HUES64 (cell line): ENCODE results near the gene BLTP3B.

ENCODE experiments used
- H3K27ac ChIP-seq: 2 replicates; pipeline ENCODE4 v1.7.0; 2013; ENCODE audit warnings: low read depth, low read length, inconsistent platforms
- H3K27me3 ChIP-seq: 2 replicates; pipeline ENCODE4 v1.6.1; 2013; ENCODE audit warnings: mild to moderate bottlenecking, low read length; ENCODE audit not compliant: insufficient read depth
- H3K36me3 ChIP-seq: 2 replicates; pipeline ENCODE4 v1.6.1; 2013; ENCODE audit warnings: mild to moderate bottlenecking, low read length; ENCODE audit not compliant: insufficient read depth
- H3K4me1 ChIP-seq: 2 replicates; pipeline ENCODE4 v1.6.1; 2013; ENCODE audit warnings: mild to moderate bottlenecking, low read length, moderate library complexity; ENCODE audit not compliant: insufficient read depth
- H3K4me3 ChIP-seq: 2 replicates; pipeline ENCODE4 v1.5.1; 2013; ENCODE audit warnings: mild to moderate bottlenecking, low read length, moderate library complexity
- H3K9ac ChIP-seq: 2 replicates; pipeline ENCODE4 v1.6.1; 2013; ENCODE audit warnings: mild to moderate bottlenecking, low read depth, low read length
- H3K9me3 ChIP-seq: 2 replicates; pipeline ENCODE4 v1.6.1; 2013; ENCODE audit warnings: low read depth, low read length; ENCODE audit not compliant: insufficient read depth
- WGBS: fragments of 150-250, 120-280 bp; methylation state at CpG from one replicate; pipeline ENCODE4 v1.1.7; 2013; ENCODE audit warnings: missing lambda C conversion rate; 5-methylcytosine and 5-hydroxymethylcytosine counted together

The BLTP3B gene

GRCh38 chr12:100114574-100114973 is 28.1 kb downstream of the BLTP3B start:
- Histone ChIP-seq H3K27ac (no peak overlapping the region), H3K36me3 (no peaks in the 10 kb centered on the region), H3K27me3 (no peaks in the 10 kb centered on the region), H3K4me1 (no peaks in the 10 kb centered on the region), H3K4me3 (no peak overlapping the region), H3K9me3 (peaks cover 2% of the 10 kb centered on the region; the same call in 1 of the 2 replicates), H3K9ac (no peak overlapping the region)

- H3K4me1 ChIP-seq = no peaks in the 10 kb centered on the region
- no peaks in the 10 kb centered on the region for H3K27me3 ChIP-seq
- WGBS = 97% methylated on average over 4 of the region's 4 CpGs
- H3K27ac ChIP-seq = no peak overlapping the region
- no peaks in the 10 kb centered on the region for H3K9me3 ChIP-seq
- H3K36me3 ChIP-seq = 0 out of 2 replicates have a peak, but pooled peaks cover 8% of the 10 kb centered on the region
- H3K4me3 ChIP-seq = no peak overlapping the region
- H3K9ac ChIP-seq = no peak overlapping the region
Measured at GRCh38 chr12:100110276-100110675, 32.4 kb downstream of the BLTP3B start.

GRCh38 chr12:100106861-100107260 is 35.8 kb downstream of the BLTP3B start:
- Histone ChIP-seq H3K4me1 (no peaks in the 10 kb centered on the region), H3K4me3 (no peak overlapping the region), H3K27me3 (no peaks in the 10 kb centered on the region), H3K27ac (no peak overlapping the region), H3K36me3 (peaks cover 17% of the 10 kb centered on the region; the same call in 1 of the 2 replicates), H3K9ac (no peak overlapping the region), H3K9me3 (no peaks in the 10 kb centered on the region)
- 93% methylated on average over 6 of the region's 6 CpGs for WGBS

- no peaks in the 10 kb centered on the region for H3K27me3 ChIP-seq
- H3K36me3 ChIP-seq = peaks cover 27% of the 10 kb centered on the region; the same call in 1 of the 2 replicates
- no peak overlapping the region for H3K27ac ChIP-seq
- H3K9ac ChIP-seq = no peak overlapping the region
- no peaks in the 10 kb centered on the region for H3K4me1 ChIP-seq
- H3K4me3 ChIP-seq = no peak overlapping the region
- WGBS = 95% methylated on average over 4 of the region's 4 CpGs
- H3K9me3 ChIP-seq = no peaks in the 10 kb centered on the region
Measured at GRCh38 chr12:100105661-100106060, 37.0 kb downstream of the BLTP3B start.

GRCh38 chr12:100101000-100101399 is 41.7 kb downstream of the BLTP3B start:
- 89% methylated on average over 3 of the region's 3 CpGs for WGBS
- Histone ChIP-seq H3K27ac (no peak overlapping the region), H3K27me3 (no peaks in the 10 kb centered on the region), H3K4me3 (no peak overlapping the region), H3K4me1 (no peaks in the 10 kb centered on the region), H3K9me3 (no peaks in the 10 kb centered on the region), H3K36me3 (peaks cover 42% of the 10 kb centered on the region), H3K9ac (no peak overlapping the region)
